DMS 273 (cell line): ENCODE results near the gene BMP2K.
"Not testable (repeated sequence)": the region's sequence is repeated elsewhere in the genome, so short reads cannot be mapped to it uniquely, and the experiment has no call there.

Experiments
- DNase-seq: peaks from one replicate; lab custom pipeline; 2025; ENCODE audit not compliant: unreplicated experiment; lab: John Stamatoyannopoulos, UW

Gene BMP2K

DNA sequence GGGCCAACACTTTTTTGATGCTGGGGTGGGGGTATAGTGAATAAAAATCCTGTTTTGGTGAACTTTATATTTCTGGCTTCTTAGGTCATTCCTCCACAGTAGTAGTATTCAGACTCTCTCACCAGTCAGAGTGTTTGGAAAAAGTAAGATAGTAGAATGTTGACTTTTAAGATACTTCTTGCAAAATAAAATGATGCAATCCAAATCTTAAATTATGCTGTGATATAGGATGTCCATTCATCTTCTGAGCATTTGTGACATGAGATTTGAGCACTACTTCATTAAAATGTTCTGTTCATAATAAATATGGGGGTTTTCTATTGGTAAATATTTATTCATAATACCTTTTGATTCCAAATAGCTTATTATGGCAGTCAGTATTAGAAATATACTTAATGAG, 70.1 kb downstream of the BMP2K start:
- DNase-seq, result no peak

- DNase-seq, result no peak
Measured at GRCh38 chr4:78862314-78862737, 86.2 kb downstream of the BMP2K start.

GRCh38 chr4:78863254-78863869, 87.2 kb downstream of the BMP2K start:
- DNase-seq, result no peak

- DNase-seq, result peak; percentile 1
Measured at GRCh38 chr4:78863991-78864390, 87.8 kb downstream of the BMP2K start.

- peak; percentile 79 for DNase-seq
Measured at GRCh38 chr4:78864405-78865024, 88.4 kb downstream of the BMP2K start.

DNA sequence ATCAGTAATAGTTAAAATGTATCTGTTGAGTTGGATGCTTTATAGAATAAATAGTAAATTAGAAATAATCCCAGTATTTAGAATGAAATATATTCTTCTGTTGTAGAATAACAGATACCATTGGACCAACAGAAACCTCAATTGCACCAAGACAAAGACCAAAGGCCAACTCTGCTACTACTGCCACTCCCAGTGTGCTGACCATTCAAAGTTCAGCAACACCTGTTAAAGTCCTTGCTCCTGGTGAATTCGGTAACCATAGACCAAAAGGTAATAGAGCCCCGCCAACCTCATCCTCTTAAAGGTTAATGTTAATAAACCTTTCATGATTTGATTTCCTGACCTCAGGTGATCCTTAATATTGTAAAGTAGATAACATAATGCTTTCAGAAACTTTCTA, 89.3 kb downstream of the BMP2K start:
- DNase-seq, result no peak

- DNase-seq, result not testable (repeated sequence)
Measured at GRCh38 chr4:78868712-78869111, 92.6 kb downstream of the BMP2K start.

GRCh38 chr4:78870056-78870455, 93.9 kb downstream of the BMP2K start:
- no peak for DNase-seq

- DNase-seq, result no peak
Measured at GRCh38 chr4:78876568-78877320, 100.6 kb downstream of the BMP2K start.

DNA sequence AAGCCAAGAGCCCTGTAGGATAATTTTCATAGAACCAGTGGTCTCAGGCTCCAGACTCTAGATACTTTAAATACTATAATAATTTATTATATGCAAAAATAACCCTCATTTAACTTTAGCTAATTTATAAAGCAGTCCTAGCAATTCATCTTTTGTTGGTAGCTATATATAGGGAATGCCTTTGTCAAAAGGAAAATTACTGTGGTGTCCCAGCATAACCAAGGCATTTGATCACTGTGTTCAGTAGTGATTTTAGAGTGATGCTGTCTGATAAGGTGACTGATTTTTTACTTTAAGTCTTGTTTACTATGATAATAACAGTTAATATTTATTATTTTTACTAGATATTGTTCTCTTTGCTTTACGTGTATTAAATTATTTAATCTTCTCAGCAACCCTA, 101.9 kb downstream of the BMP2K start:
- DNase-seq, result no peak

- no peak for DNase-seq
Measured at GRCh38 chr4:78880874-78881492, 104.8 kb downstream of the BMP2K start.

DNA sequence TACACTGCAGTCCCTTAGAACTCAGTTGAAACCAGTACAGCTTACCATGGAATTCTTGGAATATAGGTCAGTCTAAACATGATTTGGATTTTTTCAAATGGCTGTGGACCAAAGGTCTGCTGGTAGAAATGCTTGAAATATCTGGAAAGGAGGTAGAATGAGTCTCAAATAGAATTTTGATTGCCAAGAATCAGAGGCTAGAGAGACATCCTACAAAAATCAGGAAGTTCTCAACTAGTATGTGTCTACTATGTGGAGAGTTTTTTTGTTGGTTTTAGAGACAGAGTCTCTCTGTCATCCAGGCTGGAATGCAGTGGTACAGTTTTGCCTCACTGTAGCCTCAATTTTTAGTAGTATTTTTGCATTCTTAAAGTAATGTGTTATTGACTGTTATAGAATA, 109.4 kb downstream of the BMP2K start:
- no peak for DNase-seq

DNA sequence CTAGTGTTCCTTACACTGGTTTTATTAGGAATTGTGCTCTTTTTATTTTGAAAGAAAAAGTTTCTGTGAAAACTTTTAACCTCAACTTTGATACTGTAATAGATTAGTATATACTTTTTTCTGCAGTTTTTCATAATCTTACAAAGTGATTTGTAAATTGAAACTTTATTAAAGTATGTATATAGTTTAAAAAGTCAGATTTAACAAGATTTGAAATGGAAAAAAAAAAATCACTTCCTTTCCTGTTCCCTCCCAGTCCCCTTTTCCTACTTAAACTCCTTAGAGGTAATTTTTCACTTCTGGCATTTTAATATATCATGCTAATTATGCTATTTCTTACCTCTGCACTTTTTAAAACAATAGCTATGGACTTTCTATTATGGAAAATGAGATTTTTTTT, 113.8 kb downstream of the BMP2K start:
- no peak for DNase-seq

DNA sequence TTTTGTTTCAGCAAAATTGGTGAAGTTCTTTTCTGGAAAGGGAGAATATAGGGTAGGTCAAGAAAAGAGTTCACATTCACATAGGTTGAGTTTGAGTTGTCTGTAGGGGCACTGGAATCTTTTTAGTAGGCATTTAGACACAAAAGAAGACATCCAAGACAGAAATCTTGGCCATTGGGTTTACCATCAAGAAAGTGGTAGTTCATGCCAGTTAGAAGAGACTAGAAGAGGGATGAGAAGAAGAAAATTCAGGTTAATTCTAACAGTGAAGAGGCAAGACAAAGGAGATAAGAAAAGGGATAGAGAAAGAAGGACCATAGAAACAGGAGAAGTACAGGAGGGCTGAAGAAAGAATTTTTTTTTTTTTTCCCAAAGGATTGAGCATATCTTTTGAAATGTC, 123.2 kb downstream of the BMP2K start:
- no peak for DNase-seq

DNA sequence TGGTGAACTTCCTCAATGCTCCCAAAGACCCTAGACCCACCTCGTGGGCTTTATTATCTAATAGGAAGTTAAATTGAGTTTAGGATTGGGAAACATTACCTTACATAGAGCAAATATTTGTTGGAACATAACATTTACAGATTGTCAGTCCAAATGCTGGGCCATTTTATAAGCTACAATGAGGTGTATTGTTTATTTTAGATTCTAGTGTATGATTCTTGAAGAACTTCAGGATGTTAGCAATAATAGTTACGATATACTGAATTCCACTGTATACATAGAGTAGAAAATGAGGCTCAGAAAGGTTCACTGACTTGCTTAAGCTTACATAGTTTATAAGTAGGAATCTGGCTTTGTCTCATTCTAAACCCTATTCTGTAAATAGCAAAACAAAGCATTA, 125.7 kb downstream of the BMP2K start:
- no peak for DNase-seq

GRCh38 chr4:78902298-78902697, 126.1 kb downstream of the BMP2K start:
- DNase-seq, result no peak

DNA sequence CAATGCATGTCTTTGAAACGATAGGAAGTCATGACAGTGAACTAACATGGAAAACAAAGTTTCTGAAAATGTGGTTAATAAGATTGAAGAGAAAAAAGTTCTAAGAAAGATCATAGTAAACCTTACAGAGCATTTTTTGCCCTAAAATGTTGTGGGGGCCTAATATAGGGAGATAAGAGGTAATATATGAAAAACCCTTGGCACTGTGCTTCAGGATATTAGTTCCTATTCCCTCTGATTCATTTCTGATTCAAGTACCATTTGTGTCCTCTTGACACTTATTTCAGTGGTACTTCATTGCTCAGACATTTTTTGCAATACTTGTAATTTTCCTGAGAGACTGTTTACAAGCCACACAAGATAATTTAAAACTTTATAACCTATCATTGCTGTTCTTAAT, 128.0 kb downstream of the BMP2K start:
- no peak for DNase-seq

DNA sequence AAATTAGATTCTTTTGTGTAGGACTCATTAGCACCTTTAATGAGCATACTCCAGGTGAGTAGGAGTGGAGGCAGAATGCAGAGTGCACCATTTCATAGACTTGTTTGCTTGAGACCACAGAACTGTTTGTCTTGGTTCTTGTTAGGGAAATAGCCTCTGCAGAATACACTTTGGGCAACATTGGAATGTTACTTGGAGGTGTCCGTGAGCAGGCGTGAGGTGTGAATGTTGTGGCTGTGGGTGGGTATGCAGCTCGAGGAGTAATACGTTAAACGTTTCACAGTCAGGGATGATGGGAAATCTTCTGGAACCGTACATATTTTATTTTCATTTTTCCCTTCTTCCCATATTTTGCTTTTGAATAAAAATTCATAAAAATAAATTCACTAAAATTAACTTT, 131.5 kb downstream of the BMP2K start:
- DNase-seq, result no peak

- DNase-seq, result not testable (repeated sequence)
Measured at GRCh38 chr4:78908974-78909373, 132.8 kb downstream of the BMP2K start.

- DNase-seq, result no peak
Measured at GRCh38 chr4:78910612-78911011, 134.5 kb downstream of the BMP2K start.

GRCh38 chr4:78922207-78922606, 146.1 kb downstream of the BMP2K start:
- DNase-seq, result no peak
